Measurements from ENCODE around the gene DCUN1D1. TPM values are rescaled to one million over a fixed set of nuclear protein-coding genes. Genes with fewer than 3 reads are reported as not detected.

Gene DCUN1D1
- total RNA-seq, 1 experiment from 2014 or later, result 70.1 TPM

- Histone ChIP-seq H3K4me2 (ENCODE audit: low read depth, low read length, poor library complexity, severe bottlenecking) (no peak overlapping the region), H3K4me1 (ENCODE audit: low read length) (peaks cover 13% of the 10 kb centered on the region), H2AFZ (ENCODE audit: low read length) (no peak overlapping the region), H3K36me3 (ENCODE audit: insufficient read depth, low read length) (peaks cover 34% of the 10 kb centered on the region; the same call in 1 of the 2 replicates), H3K27me3 (ENCODE audit: low read length) (no peaks in the 10 kb centered on the region), H3K79me2 (ENCODE audit: low read length) (no peaks in the 10 kb centered on the region), H3K9ac (ENCODE audit: low read length) (no peak overlapping the region), H3K9me3 (ENCODE audit: low read length) (no peaks in the 10 kb centered on the region), H3K4me3 (ENCODE audit: low read length) (no peak overlapping the region), H3K9me2 (replicated peaks; ENCODE audit: insufficient read depth, low read length) (no peaks in the 10 kb centered on the region), H4K20me1 (ENCODE audit: insufficient read depth, low read depth, low read length) (no peaks in the 10 kb centered on the region), H3K27ac (ENCODE audit: low read length) (peak overlapping the region; percentile 6)
- no peak for DNase-seq
These were observed 88.1 kb downstream of the DCUN1D1 start for GRCh38 chr3:182892226-182892625.

GRCh38 chr3:182891364-182891763, 89.0 kb downstream of the DCUN1D1 start:
- Histone ChIP-seq H3K4me1 (ENCODE audit: low read length) (peaks cover 15% of the 10 kb centered on the region), H3K4me3 (ENCODE audit: low read length) (no peak overlapping the region), H3K9ac (ENCODE audit: low read length) (no peak overlapping the region), H3K79me2 (ENCODE audit: low read length) (no peaks in the 10 kb centered on the region), H4K20me1 (ENCODE audit: insufficient read depth, low read depth, low read length) (no peaks in the 10 kb centered on the region), H3K27me3 (ENCODE audit: low read length) (no peaks in the 10 kb centered on the region), H3K4me2 (ENCODE audit: low read depth, low read length, poor library complexity, severe bottlenecking) (no peak overlapping the region), H3K9me3 (ENCODE audit: low read length) (no peaks in the 10 kb centered on the region), H3K27ac (ENCODE audit: low read length) (no peak overlapping the region), H2AFZ (ENCODE audit: low read length) (no peak overlapping the region), H3K36me3 (ENCODE audit: insufficient read depth, low read length) (peaks cover 29% of the 10 kb centered on the region; the same call in 1 of the 2 replicates), H3K9me2 (replicated peaks; ENCODE audit: insufficient read depth, low read length) (no peaks in the 10 kb centered on the region)
- no peak for DNase-seq

GRCh38 chr3:182889948-182890629, 90.2 kb downstream of the DCUN1D1 start:
- Histone ChIP-seq H3K27me3 (ENCODE audit: low read length) (no peaks in the 10 kb centered on the region), H3K36me3 (ENCODE audit: insufficient read depth, low read length) (peaks cover 33% of the 10 kb centered on the region; the same call in 1 of the 2 replicates), H2AFZ (ENCODE audit: low read length) (no peak overlapping the region), H3K9ac (ENCODE audit: low read length) (no peak overlapping the region), H4K20me1 (ENCODE audit: insufficient read depth, low read depth, low read length) (no peaks in the 10 kb centered on the region), H3K4me3 (ENCODE audit: low read length) (no peak overlapping the region), H3K27ac (ENCODE audit: low read length) (no peak overlapping the region), H3K9me3 (ENCODE audit: low read length) (no peaks in the 10 kb centered on the region), H3K4me2 (ENCODE audit: low read depth, low read length, poor library complexity, severe bottlenecking) (no peak overlapping the region), H3K9me2 (replicated peaks; ENCODE audit: insufficient read depth, low read length) (no peaks in the 10 kb centered on the region), H3K79me2 (ENCODE audit: low read length) (no peaks in the 10 kb centered on the region), H3K4me1 (ENCODE audit: low read length) (peaks cover 28% of the 10 kb centered on the region)
- DNase-seq, result no peak

Other genes with a start within 250 kb of the DCUN1D1 start
- gene ATP11B, start 187.0 kb downstream of the DCUN1D1 start, total RNA-seq (2014; rRNA removed; shearing (Covaris generic); ENCODE audit: low replicate concordance), result 101 and 167 TPM in 2 replicates
- 60.4 and 61.7 TPM in 2 replicates for gene MCCC1, start 119.0 kb upstream of the DCUN1D1 start, total RNA-seq (2014; rRNA removed; shearing (Covaris generic); ENCODE audit: low replicate concordance)
- gene LAMP3, start 182.2 kb upstream of the DCUN1D1 start, total RNA-seq (2014; rRNA removed; shearing (Covaris generic); ENCODE audit: low replicate concordance), result 44.0 and 102 TPM in 2 replicates

All from Karpas-422 (cell line).